MV-4-11 (cell line): ENCODE data around the gene MICA.
"Not testable (repeated sequence)": the region's sequence is repeated elsewhere in the genome, so short reads cannot be mapped to it uniquely, and the experiment has no call there.

Experiments
- DNase-seq: peaks from one replicate; lab custom pipeline; 2025; lab: John Stamatoyannopoulos, UW

Gene MICA

DNA sequence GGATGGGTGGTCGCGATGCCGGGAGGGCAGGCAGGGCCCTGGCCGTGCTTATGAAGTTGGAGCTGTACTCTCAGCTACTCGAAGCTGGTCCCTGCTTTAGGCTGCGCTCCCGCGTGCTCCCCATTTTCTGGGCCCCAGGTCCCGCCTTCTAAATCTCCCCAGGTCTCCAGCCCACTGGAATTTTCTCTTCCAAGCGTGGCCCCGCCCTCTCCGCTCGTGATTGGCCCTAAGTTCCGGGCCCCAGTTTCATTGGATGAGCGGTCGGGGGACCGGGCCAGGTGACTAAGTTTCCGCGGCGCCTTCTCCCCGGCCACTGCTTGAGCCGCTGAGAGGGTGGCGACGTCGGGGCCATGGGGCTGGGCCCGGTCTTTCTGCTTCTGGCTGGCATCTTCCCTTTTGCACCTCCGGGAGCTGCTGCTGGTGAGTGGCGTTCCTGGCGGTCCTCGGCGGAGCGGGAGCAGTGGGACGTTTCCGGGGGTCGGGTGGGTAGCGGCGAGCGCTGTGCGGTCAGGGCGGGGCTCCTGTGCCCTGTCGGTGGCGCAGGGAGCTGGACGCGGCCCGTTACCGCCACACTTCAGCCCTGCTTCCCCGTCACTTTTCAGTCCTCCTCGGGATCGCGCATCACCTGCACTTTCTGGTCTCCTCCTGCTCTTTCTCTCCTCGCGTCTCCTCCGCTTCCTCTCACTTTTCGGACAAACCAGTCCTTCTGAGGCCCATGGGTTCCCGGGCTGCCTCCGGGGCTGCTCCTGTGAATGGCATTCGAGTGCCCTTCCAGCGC lies at the start of gene MICA:
Gene MICA, plus strand, starts transcription at position 313 of the 778 bp plus-strand sequence. Its CDS starts 38 bp downstream, at position 351.
- peak; percentile 47 for DNase-seq

DNA sequence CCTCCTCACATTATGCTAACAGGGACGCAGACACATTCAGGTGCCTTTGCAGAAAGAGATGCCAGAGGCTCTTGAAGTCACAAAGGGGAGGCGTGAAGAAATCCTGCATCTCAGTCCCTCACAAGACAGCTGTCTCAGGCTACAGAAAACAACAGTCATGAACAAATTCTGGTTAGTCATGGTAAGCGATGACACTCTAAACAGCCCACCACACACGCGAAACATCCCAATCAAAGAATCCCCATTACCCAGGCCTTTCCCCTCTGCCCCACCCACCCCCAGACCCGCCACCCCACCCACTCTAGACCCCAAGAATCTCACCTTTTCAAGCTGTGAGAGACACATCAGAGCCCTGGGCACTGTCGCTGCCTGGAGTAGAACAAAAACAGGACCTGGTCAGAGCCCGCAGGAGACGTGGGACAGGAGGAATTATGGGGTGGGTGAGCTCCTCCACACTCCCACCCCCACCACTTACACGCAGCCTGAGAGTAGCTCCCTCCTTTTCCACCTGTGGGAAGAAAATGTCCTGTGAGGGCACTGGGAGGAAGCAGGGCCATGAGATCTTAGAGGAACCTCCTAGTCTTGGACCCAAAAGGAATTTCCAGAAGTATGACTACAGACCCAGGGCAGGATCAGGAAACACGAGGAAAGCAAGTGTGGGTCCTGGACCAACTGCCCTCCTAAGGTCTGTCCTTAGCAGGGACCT lies 49.1 kb upstream of the MICA start:
- DNase-seq, result no peak

DNA sequence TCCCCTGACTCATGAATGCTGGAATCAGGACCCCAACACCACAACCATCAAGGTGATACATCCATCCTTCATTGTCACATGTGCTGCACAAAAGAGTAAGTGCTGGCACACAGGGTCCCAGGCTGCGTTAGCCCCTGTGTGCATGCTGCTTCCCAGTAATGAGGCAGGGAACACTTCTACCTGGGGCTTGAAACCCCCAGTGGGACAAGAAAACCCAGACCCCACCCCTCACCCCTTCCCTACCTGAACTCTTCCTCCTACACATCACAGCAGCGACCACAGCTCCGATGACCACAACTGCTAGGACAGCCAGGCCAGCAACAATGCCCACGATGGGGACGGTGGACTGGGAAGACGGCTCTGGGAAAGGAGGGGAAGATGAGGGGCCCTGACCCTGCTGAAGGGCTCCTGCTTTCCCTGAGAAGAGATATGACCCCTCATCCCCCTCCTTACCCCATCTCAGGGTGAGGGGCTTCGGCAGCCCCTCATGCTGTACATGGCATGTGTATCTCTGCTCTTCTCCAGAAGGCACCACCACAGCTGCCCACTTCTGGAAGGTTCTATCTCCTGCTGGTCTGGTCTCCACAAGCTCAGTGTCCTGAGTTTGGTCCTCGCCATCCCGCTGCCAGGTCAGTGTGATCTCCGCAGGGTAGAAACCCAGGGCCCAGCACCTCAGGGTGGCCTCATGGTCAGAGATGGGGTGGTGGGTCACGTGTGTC lies 48.4 kb upstream of the MICA start:
- no peak for DNase-seq

DNA sequence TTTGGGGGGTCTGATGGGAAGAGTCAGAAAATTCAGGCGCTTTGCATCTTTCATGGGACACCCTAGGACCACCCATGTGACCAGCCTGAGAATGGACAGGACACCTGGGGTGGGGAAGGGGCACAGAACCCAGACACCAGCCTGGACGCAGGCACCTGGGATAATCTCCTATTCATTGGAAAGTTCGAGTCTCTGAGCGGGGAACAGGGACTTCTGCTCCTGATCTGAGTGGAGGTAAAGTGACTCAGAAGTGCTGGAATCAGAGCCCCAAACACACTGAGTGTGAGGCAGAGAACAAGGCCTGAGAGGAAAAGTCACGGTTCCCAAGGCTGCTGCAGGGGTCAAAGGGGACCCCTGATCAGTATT lies 47.8 kb upstream of the MICA start:
- no peak for DNase-seq

DNA sequence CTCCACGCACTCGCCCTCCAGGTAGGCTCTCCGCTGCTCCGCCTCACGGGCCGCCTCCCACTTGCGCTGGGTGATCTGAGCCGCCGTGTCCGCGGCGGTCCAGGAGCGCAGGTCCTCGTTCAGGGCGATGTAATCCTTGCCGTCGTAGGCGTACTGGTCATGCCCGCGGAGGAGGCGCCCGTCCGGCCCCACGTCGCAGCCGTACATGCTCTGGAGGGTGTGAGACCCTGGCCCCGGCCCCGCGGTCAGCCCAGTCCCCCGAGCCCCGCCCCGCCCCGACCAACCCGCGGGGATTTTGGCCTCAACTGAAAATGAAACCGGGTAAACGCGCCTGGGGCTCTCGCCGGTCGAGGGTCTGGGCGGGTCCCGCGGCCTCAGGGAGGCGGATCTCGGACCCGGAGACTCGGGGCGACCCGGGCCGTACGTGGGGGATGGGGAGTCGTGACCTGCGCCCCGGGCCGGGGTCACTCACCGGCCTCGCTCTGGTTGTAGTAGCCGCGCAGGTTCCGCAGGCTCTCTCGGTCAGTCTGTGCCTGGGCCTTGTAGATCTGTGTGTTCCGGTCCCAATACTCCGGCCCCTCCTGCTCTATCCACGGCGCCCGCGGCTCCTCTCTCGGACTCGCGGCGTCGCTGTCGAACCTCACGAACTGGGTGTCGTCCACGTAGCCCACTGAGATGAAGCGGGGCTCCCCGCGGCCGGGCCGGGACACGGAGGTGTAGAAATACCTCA lies 47.0 kb upstream of the MICA start:
- DNase-seq, result no peak

DNA sequence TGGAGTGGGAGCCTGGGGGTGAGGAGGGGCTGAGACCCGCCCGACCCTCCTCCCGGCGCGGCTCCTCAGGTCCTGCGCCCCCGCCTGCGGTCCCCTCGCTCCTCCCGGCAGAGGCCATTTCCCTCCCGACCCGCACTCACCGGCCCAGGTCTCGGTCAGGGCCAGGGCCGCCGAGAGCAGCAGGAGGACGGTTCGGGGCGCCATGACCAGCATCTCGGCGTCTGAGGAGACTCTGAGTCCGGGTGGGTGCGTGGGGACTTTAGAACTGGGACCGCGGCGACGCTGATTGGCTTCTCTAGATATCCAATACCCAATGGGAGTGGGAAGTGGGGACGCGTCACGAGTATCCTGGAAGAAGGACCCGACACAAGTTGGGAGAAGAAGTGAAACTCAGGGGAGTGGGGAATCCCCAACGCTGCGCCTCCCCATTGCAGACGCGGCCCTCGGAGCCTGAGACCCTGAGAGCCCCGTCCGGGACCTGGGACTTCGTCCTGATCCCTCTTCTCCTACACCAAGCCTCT lies 46.4 kb upstream of the MICA start, which contains the start of gene HLA-B:
Gene HLA-B, minus strand, starts transcription at position 234 of the 521 bp plus-strand sequence. Its CDS starts 21 bp downstream, at position 213.
- DNase-seq, result peak; percentile 91

DNA sequence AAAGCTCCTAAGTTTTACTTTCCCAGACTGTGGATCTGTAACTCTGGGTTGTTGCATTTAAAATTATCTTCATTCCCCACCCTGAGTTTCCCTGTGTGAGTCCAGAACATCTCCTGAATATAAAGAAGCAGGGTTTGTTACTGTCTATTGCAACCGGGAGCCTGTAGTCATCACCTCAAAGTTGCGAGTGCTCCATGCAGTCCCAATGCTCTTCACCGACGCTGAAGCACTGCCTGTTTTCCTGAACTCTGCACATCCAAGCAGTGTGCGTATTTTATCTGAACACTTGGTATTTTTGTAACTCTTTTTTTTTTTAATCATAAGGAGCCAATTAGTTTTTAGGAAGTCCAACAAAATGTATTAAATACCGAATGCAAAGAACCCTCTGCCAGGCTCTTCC lies 45.5 kb upstream of the MICA start:
- no peak for DNase-seq

DNA sequence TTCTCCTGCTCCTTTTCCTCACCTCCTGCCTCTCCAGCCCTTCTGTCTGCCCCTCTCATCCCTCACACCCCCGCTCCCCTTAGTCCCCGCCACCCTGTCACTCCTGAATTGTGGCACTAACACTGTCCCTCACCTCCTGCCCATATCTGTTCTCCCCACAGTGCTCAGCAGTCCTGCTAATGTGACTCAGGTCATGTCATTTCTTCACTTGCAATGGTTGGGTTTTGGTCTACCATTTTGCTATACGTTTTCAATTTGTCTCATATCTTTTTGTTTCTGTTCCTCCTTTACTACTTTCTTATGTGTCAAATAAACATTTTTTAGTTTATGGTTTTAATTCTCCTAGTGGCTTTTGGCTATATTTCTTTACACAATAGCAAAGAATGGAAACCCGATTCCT lies 45.1 kb upstream of the MICA start:
- peak; percentile 45 for DNase-seq

DNA sequence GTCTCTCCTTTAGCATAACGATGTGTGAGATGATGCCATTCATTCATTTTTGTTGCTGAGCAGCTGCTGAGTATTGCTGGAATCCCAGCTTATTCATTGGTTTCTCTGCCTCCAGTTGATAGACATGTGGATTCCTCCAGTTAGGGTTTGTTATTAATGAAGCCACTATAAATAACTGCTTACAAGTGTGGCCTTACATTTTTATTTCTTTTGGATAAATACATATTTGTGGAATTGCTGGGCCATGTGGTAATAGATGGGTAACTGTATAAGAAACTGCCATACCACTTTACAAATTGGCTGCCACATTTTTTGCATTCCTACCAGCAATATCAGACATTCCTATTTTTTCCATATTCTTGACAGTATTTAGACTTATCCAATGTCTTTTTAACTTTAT lies 43.8 kb upstream of the MICA start:
- no peak for DNase-seq

DNA sequence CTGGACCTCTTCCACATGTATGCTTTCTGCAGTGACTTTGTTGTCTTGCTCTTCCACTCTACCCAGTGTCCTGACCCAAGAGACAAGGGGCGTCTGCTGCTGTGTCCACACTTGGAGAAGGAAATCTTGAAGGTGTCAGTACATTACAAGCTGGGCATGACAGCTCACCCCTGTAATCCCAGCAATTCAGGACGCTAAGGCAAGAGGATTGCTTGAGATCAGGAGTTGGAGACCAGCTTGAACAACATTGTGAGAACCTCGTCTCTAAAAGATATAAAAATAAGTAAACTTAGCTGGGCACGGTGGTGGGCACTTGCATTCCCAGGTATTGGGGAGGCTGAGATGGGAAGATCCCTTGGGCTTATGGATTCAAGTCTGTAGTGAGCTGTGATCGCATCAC lies 40.6 kb upstream of the MICA start:
- DNase-seq, result no peak

DNA sequence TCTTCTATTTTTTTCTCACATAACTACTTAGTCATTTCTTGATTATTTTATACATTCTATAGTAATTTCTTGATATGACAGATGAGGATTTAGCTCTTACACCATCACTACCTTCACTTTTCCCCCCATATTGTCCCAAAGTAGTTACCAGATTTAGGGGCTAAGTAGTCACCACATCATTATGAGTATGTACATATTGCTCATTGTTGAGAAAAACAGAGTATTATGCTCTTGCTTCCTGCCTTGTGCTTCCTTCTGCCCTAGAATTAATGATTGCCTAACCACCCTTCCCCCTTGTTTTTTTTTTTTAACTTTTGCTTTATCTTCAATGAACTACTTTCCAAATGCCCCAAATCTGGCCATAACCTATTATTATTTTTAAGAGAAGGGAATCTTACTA lies 39.6 kb upstream of the MICA start:
- peak; percentile 15 for DNase-seq

DNA sequence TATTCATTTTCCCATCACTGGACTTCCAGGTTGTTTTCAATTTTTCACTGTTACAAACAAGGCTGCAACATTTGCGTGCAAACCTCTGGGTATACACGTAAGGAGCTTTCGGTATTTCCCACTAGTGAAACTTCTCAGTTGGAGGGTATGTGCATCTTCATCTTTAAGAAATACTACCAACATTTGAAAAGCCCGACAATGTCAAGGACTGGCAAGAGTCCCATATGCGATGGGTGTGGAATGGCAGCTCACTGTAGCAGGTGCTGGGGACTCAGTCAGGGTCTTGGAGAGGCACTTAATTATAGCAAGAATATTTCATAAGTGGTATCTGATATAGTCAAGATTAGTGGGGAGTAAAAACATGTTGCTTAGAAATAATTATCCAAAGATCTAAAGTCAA lies 37.5 kb upstream of the MICA start:
- no peak for DNase-seq

DNA sequence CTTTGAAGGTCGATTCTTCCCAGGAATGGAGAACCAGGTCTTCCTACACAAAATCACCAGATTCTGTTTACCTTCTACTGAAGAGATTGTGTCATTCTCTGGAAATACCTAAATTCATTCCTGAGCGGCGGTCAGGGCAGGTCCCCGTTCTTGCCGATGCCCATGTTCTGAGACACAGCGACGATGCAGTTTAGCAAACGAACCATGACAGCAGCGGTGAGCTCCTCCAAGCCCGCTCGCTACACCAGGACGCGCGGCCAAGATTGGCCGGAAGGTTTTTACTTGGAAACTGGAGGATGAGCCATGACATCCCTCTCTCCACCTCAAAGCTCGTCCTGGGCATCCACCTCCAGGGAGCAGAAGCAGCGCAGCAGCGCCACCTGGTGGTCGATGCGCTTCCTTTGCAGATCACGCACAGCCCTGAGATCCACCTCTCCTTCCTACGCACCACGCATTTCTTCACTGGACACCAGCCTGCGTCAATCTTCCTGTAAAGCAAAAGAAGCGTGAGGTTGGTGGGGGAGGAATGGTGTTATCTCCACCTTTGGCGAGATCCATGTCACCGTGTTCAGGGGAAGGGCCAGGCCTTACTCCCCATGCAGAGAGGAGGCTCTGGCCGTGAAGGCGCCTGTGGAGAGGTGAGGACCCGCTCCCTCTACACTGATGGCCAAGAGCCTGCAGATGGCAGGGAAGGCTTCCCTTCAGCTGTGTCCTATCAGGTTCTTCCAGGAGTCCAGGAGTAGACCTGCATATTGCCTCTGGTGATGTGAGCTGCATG lies 36.5 kb upstream of the MICA start:
- DNase-seq, result peak; percentile 65

DNA sequence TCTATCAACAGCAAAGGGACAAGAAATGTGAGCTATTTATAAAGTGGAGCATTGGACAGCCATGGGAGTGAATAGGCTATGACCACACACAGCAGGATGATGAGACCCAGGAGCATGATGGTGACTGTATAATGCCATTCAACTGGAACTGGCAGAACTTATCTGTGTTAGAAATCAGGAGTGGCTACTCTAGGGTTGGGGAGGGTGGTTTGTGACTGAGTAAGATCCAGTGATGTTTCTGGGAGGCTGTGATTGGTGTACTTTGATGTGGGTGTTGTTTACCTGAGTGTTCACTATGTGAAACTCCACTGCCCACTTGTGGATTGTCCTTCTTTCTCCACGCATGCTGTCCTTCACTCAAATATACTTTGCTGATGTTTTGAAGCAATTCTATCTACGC lies 34.9 kb upstream of the MICA start:
- no peak for DNase-seq

DNA sequence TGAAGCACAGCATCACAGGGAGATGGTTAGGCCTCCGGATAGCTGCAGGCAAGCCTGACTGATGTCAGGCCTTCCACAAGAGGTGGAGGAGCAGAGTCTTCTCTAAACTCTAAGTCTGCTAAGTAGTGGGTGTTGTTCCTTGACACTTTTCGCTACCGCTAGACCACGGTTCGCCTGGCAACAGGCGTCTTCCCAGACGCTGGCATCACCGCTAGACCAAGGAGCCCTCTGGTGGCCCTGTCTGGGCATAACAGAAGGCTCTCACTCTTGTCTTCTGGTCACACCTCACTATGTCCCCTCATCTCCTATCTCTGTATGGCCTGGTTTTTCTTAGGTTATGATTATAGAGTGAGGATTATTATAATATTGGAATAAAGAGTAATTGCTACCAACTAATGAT lies 29.3 kb upstream of the MICA start:
- not testable (repeated sequence) for DNase-seq

DNA sequence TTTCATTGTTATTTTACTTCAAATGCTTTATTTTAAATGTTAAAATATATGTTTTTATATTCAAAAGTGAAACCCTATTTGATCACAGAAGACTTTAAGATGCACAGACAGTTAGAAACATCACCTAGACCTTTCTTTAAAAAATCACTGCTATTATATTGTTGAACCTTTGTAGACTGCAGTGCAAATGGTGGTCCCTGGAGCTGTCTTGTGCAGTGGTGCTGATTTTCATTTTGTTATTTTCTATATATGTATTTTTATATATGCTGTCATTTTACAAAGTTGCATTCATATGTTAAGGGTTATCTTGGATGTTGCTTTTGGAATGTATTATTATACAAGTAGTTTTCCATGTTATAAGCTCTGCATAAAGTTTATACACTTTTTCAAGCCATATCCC lies 27.7 kb upstream of the MICA start:
- DNase-seq, result no peak

DNA sequence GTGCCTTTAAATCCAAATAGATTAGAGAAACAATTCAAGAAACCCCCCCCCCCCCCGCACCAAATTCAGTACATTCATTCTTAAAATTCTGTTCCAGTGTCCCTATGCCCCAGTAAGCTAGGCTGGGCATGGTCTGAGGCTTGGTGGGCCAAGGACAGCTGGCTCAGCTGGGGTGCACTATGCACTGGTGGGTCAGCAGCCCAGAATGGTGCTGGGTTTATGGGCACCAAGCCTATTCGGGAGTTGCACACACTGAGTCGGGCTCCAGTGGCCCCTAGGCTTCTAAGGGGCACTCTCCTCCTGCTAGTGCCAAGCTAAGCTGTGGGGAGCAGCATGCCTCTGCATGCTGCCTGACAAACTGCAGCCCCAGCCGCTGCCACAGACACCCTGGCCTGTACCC lies 26.4 kb upstream of the MICA start:
- DNase-seq, result no peak

DNA sequence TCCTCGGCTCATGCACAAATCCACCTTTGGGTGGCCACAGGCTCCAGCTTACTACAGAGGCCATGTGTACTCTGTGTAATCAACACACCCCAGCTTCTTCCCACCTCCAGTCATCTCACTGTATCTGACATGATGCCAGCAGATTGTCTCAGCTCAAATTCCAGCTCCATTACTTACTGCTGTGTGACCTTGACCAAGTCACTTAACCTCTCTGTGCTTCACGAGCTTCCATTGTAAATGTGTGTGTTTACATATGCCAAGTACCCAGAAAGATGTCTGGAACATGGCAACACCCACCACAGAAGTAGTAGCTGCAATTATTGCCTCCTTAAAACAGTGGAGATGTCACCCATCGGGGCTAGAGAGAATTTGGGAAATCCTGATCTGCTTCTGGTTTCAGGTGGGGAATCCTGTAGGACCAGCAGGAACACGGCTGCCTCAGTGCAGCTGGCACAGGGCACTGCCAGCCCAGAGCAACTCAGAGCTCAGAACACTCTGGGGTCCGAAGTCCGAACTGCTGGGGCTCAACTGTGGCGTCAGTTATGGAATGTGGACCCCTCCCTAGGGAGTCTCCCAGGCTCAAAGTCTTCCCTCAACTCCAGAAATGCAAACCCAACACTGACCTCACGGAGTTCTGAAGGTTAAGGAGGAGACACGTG lies 25.2 kb upstream of the MICA start:
- no peak for DNase-seq

DNA sequence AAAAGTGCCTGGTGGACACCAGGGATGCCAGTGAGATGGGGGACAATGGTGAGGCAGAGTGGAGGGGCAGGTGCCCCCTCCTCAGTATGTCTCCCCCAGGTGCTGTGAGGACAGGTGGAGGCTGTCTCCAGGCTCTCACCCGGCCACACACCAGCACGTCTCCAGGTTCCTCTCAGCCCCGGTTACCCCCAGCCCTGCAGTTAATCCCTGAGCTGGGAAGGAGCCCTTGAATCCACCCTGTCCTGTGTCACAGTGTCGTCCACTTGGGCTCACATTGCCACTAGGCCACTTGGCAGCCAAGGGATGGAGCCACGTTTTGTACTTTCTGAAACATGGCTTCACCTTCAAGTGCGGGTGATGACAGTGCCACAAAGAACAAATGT lies 24.7 kb upstream of the MICA start:
- DNase-seq, result no peak

DNA sequence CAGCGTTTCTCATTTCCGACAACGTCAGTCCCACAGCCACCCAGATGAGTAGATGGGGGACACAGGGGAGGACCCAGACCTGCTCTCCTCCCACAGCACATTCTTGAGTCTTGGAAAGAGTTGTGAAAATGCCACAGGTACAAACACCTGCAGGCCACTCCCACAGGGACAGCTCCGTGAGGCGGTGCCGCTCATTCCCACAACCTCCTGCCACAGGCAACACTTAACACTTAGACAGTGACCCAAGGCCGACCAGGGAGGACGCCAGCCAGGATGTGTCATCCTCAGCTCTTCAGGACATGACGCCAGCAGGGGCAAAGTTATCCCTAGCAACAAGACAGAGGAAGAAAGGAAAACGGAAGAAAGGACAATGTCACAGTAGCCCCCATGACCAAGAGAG lies 23.5 kb upstream of the MICA start:
- no peak for DNase-seq

DNA sequence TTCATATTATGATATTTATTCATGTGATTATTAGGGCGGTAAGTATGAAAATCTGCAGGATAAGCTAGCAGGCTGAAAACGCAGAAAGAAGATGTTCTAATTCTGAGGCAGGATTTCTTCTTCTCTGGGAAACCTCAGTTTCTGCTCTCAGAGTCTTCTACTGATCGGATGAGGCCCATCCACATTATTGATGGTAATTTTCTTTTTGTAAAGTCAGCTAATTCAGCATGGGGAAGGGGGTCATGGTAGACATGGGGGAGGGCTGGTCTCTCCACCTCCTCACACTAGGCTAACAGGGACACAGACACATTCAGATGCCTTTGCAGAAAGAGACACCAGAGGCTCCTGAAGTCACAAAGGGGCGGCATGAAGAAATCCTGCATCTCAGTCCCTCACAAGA lies 21.7 kb upstream of the MICA start:
- no peak for DNase-seq
